Stimulated activated CD4-positive, alpha-beta T cell treated with anti-CD3 and anti-CD28 coated beads, Interleukin-1b, Interleukin-23, amount 100 ng/mL, for 48 hours (primary cell): ENCODE results near the gene FNTB.
A peak's percentile ranks its signal among the peaks of the same experiment; 100 is the strongest.

ENCODE experiments used
- DNase-seq: peaks from one replicate; pipeline ENCODE4 v3.0.0-alpha.2; 2020

The FNTB gene

GRCh38 chr14:65092349-65092748 is 105.7 kb downstream of the FNTB start:
- no peak for DNase-seq

DNA sequence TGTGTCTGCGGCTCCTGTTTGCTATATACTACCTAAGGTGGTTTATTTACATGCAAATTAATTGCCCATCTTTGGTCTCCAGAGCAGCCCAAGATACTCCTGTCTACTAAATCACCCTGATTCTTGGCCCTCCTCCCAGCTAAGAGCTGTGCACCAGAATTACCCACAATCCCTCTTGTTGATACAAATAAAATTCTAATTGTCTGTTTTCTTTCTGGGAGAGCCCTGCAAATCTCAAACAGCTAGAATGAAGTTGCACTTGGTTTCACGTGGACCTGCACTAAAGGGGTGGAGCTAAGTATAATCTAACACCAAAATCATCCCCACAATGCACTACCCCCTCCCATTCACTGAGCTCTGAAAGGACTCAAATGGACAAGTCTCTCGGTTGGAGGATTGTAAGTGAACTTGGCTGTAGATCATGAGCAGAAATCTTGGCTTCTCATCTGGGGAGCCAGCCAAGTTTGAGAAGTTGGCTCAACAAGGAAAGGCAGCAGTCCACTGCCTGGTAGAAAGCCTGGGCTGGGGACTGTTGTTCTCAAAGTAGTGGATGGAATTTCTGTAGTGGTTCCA is 109.0 kb downstream of the FNTB start:
- no peak for DNase-seq

- no peak for DNase-seq
These were observed 109.8 kb downstream of the FNTB start for GRCh38 chr14:65096323-65097089.

GRCh38 chr14:65098586-65098985 is 111.9 kb downstream of the FNTB start:
- no peak for DNase-seq

DNA sequence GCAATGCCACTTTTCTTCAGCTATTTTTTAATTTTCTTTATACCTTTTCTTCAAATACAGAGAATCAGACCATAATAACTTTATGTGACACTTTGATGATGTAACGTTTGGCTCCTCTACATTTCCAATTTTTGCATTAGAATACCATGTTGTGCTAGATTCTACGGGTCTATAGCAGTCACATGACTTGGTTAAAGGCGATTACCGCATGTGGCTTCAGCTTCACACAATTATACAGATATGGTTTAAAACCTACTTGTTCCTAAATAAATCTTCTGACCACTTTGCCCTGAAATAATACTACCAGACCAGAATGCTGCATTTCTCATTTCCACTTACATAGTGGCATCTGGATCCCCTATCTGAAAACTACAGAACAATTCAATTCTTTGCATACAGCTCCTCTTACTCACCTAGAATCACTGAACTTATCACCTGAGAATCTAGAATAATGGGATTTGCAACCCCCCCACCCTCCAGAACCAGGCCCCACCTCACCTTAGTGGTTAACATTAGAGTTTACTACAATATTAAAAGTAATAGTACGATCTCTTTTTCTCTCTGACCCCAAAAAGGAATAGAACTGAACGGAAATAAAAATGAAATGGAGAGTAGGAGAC is 114.3 kb downstream of the FNTB start:
- DNase-seq = no peak

DNA sequence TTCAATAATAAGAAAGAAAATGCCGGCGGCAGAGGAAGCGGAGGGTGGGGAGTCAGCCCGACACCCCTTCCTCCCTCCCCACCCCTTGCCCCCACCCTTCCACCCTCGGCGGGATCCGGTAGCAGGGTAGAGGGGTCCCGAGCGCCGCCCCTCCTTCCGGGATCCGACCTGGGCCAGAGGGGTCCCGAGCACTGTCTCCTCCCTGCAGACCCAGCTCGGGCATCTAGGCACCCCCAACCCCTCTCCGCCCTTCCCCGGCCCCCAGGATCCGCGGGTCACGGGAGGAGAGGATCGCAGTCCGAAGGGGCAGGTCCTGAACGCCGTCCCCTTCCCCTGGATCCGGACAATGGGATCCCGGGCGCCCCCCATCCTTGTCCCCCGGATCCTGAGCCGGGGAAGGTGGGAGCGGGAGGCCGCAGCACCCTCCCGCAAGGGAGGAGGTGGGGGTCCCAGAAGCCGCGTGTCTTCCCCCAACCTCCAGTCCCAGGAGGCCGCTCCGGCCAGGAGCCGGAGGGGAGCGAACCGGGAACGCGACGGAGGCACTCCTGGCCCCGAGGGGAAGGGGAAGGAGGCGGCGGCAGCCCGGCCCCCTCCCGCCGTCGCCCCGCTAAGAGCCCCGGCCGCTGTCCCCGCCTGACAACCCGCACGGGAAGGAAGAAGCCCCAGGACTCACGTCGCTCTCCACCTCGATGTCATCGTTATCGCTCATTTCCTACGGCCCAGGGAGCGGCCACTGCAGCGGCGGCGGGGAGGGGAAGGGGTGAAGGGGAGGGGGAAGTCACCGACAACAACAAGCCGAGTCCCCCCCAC is 115.1 kb downstream of the FNTB start:
- DNase-seq = peak; percentile 18

GRCh38 chr14:65102441-65103149 is 115.9 kb downstream of the FNTB start, which contains the start of gene MAX:
Gene MAX (minus strand): TSS chr14:65102517. CDS start chr14:65102339, 178 bp downstream.
- peak; percentile 99 for DNase-seq

GRCh38 chr14:65103150-65103760 is 116.6 kb downstream of the FNTB start:
- DNase-seq = peak; percentile 4

DNA sequence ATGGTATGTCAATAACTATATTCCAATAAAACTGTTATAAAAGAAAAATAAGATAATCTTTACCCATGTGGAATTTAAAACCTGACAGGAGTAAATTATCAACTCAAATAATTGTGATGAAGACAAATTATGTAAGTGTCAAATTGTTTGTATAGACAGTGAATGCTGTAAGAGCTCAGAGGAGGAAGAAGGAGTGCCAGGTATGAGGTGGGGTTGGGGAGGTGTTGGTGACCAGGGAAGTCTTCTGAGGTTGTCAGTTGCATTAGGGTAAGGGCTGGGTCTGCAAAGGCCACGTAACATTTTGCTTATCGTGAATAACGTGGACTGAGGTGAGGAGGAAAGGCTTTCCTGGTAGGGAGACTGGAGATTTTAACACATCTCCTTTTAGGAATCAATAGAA is 118.1 kb downstream of the FNTB start:
- no peak for DNase-seq

- no peak for DNase-seq
These were observed 119.6 kb downstream of the FNTB start for GRCh38 chr14:65106316-65106715.

DNA sequence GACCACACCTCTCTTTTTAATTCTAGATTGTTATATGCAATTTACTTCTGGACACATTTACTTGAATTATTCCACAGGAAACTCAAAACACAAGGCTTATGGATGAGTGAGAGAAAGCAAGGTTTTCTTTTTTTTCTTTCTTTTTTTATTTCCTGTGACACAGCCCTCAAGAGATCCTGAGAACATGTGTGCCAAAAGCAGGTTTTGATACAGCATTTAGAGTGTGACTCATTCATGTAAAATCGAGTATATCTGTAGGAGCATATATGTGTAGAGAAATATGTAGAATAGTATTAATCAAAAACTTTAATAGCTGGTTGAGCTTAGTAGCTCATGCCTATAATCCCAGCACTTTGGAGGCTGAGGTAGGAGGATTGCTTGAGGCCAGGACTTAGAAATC is 120.0 kb downstream of the FNTB start:
- no peak for DNase-seq

DNA sequence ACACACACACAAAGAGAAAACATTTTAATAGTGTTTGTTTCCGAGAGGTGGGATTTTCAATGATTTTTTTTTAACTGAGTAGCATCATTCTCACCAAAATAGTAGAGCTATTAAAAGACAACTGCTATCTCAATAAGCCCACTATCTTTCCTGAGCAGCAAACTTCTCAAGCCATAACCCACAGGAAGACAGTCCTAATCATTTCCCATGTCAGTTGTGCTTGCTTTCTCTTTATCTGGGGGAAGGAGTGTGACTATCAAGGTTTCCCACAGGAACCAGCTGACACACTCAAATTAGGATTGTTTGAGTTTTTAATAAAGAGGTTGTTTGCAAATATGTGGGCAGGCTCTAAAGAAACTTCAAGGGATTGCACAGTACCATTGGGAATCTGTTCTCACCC is 120.5 kb downstream of the FNTB start:
- DNase-seq = no peak

GRCh38 chr14:65109357-65109756 is 122.7 kb downstream of the FNTB start:
- DNase-seq = no peak

- no peak for DNase-seq
These were observed 123.8 kb downstream of the FNTB start for GRCh38 chr14:65110525-65110924.
